Mesothelial cell of epicardium (in vitro differentiated cells): ENCODE measurements around the gene ULK4. TPM values are rescaled to one million over a fixed set of nuclear protein-coding genes. Genes with fewer than 3 reads are reported as not detected.

Experiments
- DNase-seq, 2 experiments: peaks; one replicate each; pipeline ENCODE4 v3.0.0; 2021; ENCODE audit warnings: low spot score in 2 of 2; ENCODE audit not compliant: unreplicated experiment in 2 of 2
- H3K27ac Mint-ChIP-seq: 2 replicates; pipeline ENCODE4 v1.8.0; 2021; ENCODE audit warnings: mixed read lengths
- H3K27me3 Mint-ChIP-seq: 2 replicates; pipeline ENCODE4 v1.8.0; 2021; ENCODE audit warnings: low read depth, mixed read lengths
- H3K36me3 Mint-ChIP-seq: 2 replicates; pipeline ENCODE4 v1.8.0; 2021; ENCODE audit warnings: mixed read lengths
- H3K4me1 Mint-ChIP-seq: 2 replicates; pipeline ENCODE4 v1.8.0; 2021; ENCODE audit warnings: mixed read lengths
- H3K4me3 Mint-ChIP-seq: 2 replicates; pipeline ENCODE4 v1.8.0; 2021; ENCODE audit warnings: mild to moderate bottlenecking, moderate library complexity, mixed read lengths
- H3K9me3 Mint-ChIP-seq: 2 replicates; pipeline ENCODE4 v1.8.0; 2021; ENCODE audit warnings: mixed read lengths
- total RNA-seq: library from RNA; stranded (reverse); gene quantifications from 3 replicates; pipeline ENCODE4 v1.2.1, GENCODE V29; 2021
- TF ChIP-seq, protein P1 (sequence below): fragments of 200-600 bp; sonication (generic); IDR thresholded peaks from one replicate; pipeline ENCODE4 v1.5.0; 2021; ENCODE audit warnings: antibody characterized with exemption; ENCODE audit not compliant: unreplicated experiment

Gene ULK4
- total RNA-seq, 1 donor from 2014 or later = 10.7 TPM

DNA sequence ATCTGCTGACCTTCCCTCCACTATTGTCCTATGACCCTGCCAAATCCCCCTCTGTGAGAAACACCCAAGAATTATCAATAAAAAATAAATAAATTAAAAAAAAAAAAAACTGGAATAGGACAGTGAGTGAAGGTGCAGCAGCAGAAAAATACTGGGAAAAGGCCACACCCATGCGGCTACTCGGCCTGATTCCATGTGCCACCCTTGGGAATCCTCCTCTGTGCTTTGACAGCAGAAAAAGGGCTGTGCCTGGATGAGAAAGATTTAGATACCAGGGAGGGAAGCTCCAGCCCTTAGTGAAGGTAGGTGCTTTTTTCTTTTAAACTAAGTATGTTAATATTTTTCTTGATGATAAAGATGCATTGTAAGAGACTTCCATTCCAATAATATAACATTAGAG lies 654.8 kb downstream of the ULK4 start:
- TF ChIP-seq, protein P1, sequence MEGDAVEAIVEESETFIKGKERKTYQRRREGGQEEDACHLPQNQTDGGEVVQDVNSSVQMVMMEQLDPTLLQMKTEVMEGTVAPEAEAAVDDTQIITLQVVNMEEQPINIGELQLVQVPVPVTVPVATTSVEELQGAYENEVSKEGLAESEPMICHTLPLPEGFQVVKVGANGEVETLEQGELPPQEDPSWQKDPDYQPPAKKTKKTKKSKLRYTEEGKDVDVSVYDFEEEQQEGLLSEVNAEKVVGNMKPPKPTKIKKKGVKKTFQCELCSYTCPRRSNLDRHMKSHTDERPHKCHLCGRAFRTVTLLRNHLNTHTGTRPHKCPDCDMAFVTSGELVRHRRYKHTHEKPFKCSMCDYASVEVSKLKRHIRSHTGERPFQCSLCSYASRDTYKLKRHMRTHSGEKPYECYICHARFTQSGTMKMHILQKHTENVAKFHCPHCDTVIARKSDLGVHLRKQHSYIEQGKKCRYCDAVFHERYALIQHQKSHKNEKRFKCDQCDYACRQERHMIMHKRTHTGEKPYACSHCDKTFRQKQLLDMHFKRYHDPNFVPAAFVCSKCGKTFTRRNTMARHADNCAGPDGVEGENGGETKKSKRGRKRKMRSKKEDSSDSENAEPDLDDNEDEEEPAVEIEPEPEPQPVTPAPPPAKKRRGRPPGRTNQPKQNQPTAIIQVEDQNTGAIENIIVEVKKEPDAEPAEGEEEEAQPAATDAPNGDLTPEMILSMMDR = no peak
- Mint-ChIP-seq H3K27me3 (no peaks in the 10 kb centered on the region), H3K9me3 (no peaks in the 10 kb centered on the region), H3K36me3 (no peaks in the 10 kb centered on the region), H3K27ac (no peak overlapping the region), H3K4me1 (no peaks in the 10 kb centered on the region), H3K4me3 (no peak overlapping the region)
- DNase-seq = no peak

DNA sequence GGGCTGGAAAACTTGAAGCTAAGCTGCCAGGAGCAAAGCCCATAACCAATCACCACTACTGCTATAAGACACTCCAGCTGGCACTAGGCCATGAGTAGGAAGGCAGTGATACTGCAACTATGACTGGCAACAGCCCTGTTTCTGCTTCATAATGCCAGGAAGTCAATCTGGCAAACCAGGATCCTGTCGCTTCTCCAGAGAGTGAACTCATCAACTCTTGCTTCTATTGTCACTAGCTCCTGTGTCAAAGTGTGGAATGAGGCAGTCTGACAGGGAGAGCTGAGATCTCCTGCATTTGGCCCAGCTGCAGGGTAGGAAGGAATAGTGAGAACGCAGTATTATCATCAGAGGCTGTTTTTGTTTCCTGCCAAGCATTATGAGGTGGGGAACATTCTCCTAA lies 657.3 kb downstream of the ULK4 start:
- Mint-ChIP-seq H3K27ac (no peak overlapping the region), H3K36me3 (no peaks in the 10 kb centered on the region), H3K27me3 (no peaks in the 10 kb centered on the region), H3K4me1 (no peaks in the 10 kb centered on the region), H3K9me3 (no peaks in the 10 kb centered on the region), H3K4me3 (no peak overlapping the region)
- no peak for DNase-seq
- TF ChIP-seq, protein P1 = no peak

DNA sequence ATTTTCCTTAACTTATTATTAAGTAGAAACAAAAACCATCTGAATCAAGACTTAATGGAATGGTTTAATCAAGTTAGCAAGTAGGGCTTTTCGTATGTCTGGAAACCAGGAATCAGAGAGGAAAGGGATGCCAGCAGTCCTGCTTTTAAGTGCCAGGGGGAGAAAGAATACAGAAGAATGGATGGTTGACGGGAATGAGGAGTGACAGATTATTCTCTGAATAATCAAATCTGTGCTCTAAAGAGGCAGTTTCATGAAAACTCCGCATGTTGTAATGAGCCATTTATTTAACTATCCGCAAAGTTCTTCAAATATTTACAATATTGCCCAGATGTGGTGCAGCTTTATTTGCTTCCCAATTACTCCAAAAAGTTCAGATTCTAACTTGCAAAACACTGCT lies 659.6 kb downstream of the ULK4 start:
- TF ChIP-seq, protein P1 = no peak
- Mint-ChIP-seq H3K4me1 (no peaks in the 10 kb centered on the region), H3K27ac (no peak overlapping the region), H3K36me3 (no peaks in the 10 kb centered on the region), H3K27me3 (no peaks in the 10 kb centered on the region), H3K9me3 (no peaks in the 10 kb centered on the region), H3K4me3 (no peak overlapping the region)
- no peak for DNase-seq

DNA sequence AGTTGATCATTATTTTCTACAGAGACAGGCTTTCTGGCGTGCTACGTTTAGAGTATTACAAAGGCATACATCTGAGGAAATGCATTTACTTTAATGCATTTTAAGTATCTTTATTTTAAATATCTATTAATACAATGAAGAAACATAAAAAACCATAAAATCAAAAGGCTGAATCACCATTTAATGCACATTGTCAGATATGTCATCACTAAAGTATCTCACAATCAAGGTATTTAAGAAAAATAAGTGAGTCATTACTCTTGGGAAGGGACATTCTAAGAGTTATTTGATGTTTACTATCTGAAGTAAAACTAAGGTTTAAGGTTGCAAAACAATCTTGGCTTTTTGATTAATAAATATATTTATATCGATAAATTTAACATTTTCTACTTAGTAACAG lies 660.4 kb downstream of the ULK4 start:
- no peak overlapping the region for H3K27ac Mint-ChIP-seq

DNA sequence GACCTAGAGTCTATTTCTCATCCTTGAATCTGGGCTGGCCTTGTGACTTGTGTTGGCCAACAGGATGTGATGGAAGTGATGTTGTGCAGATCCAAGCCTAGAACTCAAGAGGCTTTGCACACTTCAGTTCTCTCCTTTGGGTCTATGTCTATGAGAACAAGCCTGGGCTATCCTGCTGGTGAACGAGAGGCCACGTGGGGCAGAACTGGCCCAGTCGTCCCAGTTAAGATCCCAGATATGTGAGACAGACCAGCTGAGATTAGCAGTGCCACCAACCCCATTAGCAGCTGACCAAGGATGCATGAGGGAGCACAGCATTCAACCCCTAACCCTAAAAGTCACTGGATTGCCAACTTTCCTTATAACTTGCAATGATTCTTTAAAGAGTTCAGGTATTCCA lies 662.9 kb downstream of the ULK4 start:
- DNase-seq = no peak
- Mint-ChIP-seq H3K9me3 (no peaks in the 10 kb centered on the region), H3K36me3 (no peaks in the 10 kb centered on the region), H3K27me3 (no peaks in the 10 kb centered on the region), H3K4me1 (no peaks in the 10 kb centered on the region), H3K27ac (no peak overlapping the region), H3K4me3 (no peak overlapping the region)
- TF ChIP-seq, protein P1 = no peak

More for the DNA sequence above, 660.4 kb downstream of the ULK4 start:
- DNase-seq = no peak
- no peak overlapping the region for H3K4me3 Mint-ChIP-seq
- H3K9me3 Mint-ChIP-seq = no peaks in the 10 kb centered on the region
- H3K27me3 Mint-ChIP-seq = no peaks in the 10 kb centered on the region
- no peaks in the 10 kb centered on the region for H3K4me1 Mint-ChIP-seq
- TF ChIP-seq, protein P1 = no peak
- no peaks in the 10 kb centered on the region for H3K36me3 Mint-ChIP-seq

DNA sequence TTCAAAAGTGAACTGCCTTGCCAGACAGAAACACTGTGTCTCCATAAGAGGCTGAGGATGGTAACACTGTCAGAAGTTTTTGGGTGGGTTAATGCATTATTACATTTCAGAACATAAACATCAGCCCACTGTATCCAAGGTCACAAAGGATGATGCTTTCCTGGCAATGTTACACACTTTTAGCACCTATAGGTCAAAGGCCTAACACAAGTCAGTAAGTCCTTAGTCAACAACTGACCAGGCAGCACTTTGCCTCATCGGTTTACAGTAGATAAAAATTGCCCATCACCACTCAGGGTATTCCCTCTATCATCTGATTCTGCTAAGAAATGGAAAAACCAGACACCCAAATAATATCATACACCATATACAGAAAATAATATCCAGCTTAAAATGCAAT lies 664.2 kb downstream of the ULK4 start:
- no peak for DNase-seq
- Mint-ChIP-seq H3K36me3 (no peaks in the 10 kb centered on the region), H3K4me3 (no peak overlapping the region), H3K27ac (no peak overlapping the region), H3K27me3 (no peaks in the 10 kb centered on the region), H3K4me1 (no peaks in the 10 kb centered on the region), H3K9me3 (no peaks in the 10 kb centered on the region)
- TF ChIP-seq, protein P1 = no peak
